Neuronal stem cell (in vitro differentiated cells): ENCODE results near the gene IL15RA.

ENCODE experiments used
- DNase-seq: peaks from one replicate; pipeline ENCODE4 v3.0.0-alpha.2; 2013; ENCODE audit warnings: low spot score
- H2AFZ ChIP-seq: one replicate; pipeline ENCODE4 v1.6.1; 2013; ENCODE audit warnings: mild to moderate bottlenecking, low read length, inconsistent platforms
- H2AK5ac ChIP-seq: 2 replicates; pipeline ENCODE4 v1.6.1; 2013; ENCODE audit warnings: low read depth, mild to moderate bottlenecking, inconsistent platforms, low read length, moderate library complexity, mixed read lengths
- H2BK120ac ChIP-seq: 2 replicates; pipeline ENCODE4 v1.6.1; 2013; ENCODE audit warnings: low read depth, mild to moderate bottlenecking, inconsistent platforms, low read length, moderate library complexity, mixed read lengths
- H2BK12ac ChIP-seq: one replicate; pipeline ENCODE4 v1.6.1; 2013; ENCODE audit warnings: low read length, inconsistent platforms
- H2BK15ac ChIP-seq: 2 replicates; pipeline ENCODE4 v1.6.1; 2013; ENCODE audit warnings: mild to moderate bottlenecking, low read length, inconsistent platforms, mixed read lengths
- H2BK5ac ChIP-seq: one replicate; pipeline ENCODE4 v1.6.1; 2013; ENCODE audit warnings: inconsistent platforms, mild to moderate bottlenecking, low read length, moderate library complexity
- H3K14ac ChIP-seq: one replicate; pipeline ENCODE4 v1.6.1; 2013; ENCODE audit warnings: low read length, inconsistent platforms
- H3K18ac ChIP-seq: 2 replicates; pipeline ENCODE4 v1.6.1; 2013; ENCODE audit warnings: low read length, inconsistent platforms
- H3K23ac ChIP-seq: 2 replicates; pipeline ENCODE4 v1.6.1; 2013; ENCODE audit warnings: low read depth, mild to moderate bottlenecking, mixed read lengths, low read length, inconsistent platforms; ENCODE audit not compliant: poor library complexity
- H3K27ac ChIP-seq: replicated peaks from 3 replicates; pipeline ENCODE4 v1.5.1; 2013; ENCODE audit warnings: low read length, inconsistent platforms
- H3K27me3 ChIP-seq, 3 experiments: 2 replicates each; pipeline ENCODE4 v1.6.1; 2013; ENCODE audit warnings: low read length in 3 of 3, mild to moderate bottlenecking in 2 of 3, inconsistent platforms in 1 of 3, low read depth in 1 of 3, mixed read lengths in 1 of 3, moderate library complexity in 1 of 3; ENCODE audit not compliant: control insufficient read depth in 3 of 3, insufficient read depth in 3 of 3
- H3K36me3 ChIP-seq, 2 donors: replicated peaks in 1 of 2; 2 replicates each; pipeline ENCODE4 v1.6.1; 2013; ENCODE audit warnings: low read length in 2 of 2; ENCODE audit not compliant: control insufficient read depth in 2 of 2, insufficient read depth in 2 of 2
- H3K4ac ChIP-seq: 2 replicates; pipeline ENCODE4 v1.6.1; 2013; ENCODE audit warnings: inconsistent platforms, mild to moderate bottlenecking, low read length, moderate library complexity
- H3K4me1 ChIP-seq, 2 donors: 1 replicate in 1 of 2; 2 replicates in 1 of 2; pipeline ENCODE4 v1.6.1; 2013; ENCODE audit warnings: low read length in 2 of 2, low read depth in 1 of 2; ENCODE audit not compliant: control insufficient read depth in 2 of 2, insufficient read depth in 1 of 2
- H3K4me2 ChIP-seq: one replicate; pipeline ENCODE4 v1.6.1; 2013; ENCODE audit warnings: mild to moderate bottlenecking, low read length, inconsistent platforms; ENCODE audit not compliant: insufficient read depth, poor library complexity, severe bottlenecking
- H3K4me3 ChIP-seq, 2 donors: 2 replicates each; pipeline ENCODE4 v1.5.1; 2013; ENCODE audit warnings: low read length in 2 of 2, mild to moderate bottlenecking in 2 of 2, inconsistent platforms in 1 of 2, moderate library complexity in 1 of 2
- H3K79me1 ChIP-seq: one replicate; pipeline ENCODE4 v1.6.1; 2013; ENCODE audit warnings: low read depth, mild to moderate bottlenecking, inconsistent platforms, low read length, moderate library complexity
- H3K9ac ChIP-seq: one replicate; pipeline ENCODE4 v1.6.1; 2013; ENCODE audit warnings: mild to moderate bottlenecking, low read depth, low read length, inconsistent platforms; ENCODE audit not compliant: poor library complexity
- H3K9me3 ChIP-seq, 2 donors: replicated peaks in 1 of 2; 2 replicates each; pipeline versions ENCODE3 to v1.6.1; 2013; ENCODE audit warnings: low read length in 2 of 2, mild to moderate bottlenecking in 2 of 2, inconsistent platforms in 1 of 2, low read depth in 1 of 2, mixed read lengths in 1 of 2, moderate library complexity in 1 of 2; ENCODE audit not compliant: control insufficient read depth in 2 of 2, insufficient read depth in 1 of 2
- H4K8ac ChIP-seq: one replicate; pipeline ENCODE4 v1.6.1; 2013; ENCODE audit warnings: low read depth, mild to moderate bottlenecking, inconsistent platforms, low read length, moderate library complexity
- H4K91ac ChIP-seq: one replicate; pipeline ENCODE4 v1.6.1; 2013; ENCODE audit warnings: low read length, low read depth, mild to moderate bottlenecking, inconsistent platforms; ENCODE audit not compliant: poor library complexity
- WGBS, 2 donors: extraction: QIAGEN DNeasy Blood & Tissue Kit; methylation state at CpG; one replicate each; pipeline ENCODE4 v1.1.7; 2013; ENCODE audit warnings: missing lambda C conversion rate in 2 of 2, mixed read lengths in 1 of 2; ENCODE audit not compliant: insufficient read length in 2 of 2, insufficient replicate concordance in 1 of 2; ENCODE audit errors: extremely low coverage in 2 of 2; 5-methylcytosine and 5-hydroxymethylcytosine counted together

Gene IL15RA

DNA sequence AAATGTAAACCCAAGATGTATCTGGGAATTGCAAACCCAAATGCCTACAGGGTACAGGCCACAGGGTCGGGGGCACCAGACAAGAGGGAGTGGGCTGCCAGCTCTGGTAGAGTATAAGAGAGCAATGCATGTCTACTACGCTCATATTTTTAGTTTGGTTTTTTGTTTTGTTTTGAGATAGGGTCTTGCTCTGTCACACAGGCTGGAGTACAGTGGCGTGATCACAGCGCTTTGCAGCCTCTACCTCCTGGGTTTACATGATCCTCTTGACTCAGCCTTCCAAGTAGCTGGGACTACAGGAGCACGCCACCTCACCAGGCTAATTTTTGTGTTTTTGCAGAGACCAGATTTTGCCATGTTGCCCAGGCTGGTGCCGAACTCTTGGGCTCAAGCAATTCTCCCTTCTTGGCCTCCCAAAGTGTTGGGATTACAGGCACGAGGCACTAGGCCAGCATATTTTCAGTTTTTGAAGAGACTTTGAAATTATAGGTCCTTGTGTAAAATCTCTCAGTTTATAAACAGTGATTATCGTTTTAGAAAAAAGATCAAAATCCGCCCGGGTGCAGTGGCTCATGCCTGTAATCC, 11.1 kb upstream of the IL15RA start:
- H3K4ac ChIP-seq = no peak overlapping the region
- H2AFZ ChIP-seq = no peak overlapping the region
- no peak overlapping the region for H2BK5ac ChIP-seq
- no peak overlapping the region for H2BK120ac ChIP-seq
- no peak overlapping the region for H3K18ac ChIP-seq
- no peaks in the 10 kb centered on the region for H3K36me3 ChIP-seq
- H3K4me1 ChIP-seq = no peaks in the 10 kb centered on the region
- H3K4me2 ChIP-seq = no peak overlapping the region
- no peak overlapping the region for H3K23ac ChIP-seq
- no peak overlapping the region for H3K14ac ChIP-seq
- DNase-seq = no peak
- H3K27me3 ChIP-seq = peaks cover 0 to 21% (median 2%) of the 10 kb centered on the region in 3 experiments
- H2BK15ac ChIP-seq = no peak overlapping the region
- H4K8ac ChIP-seq = no peak overlapping the region
- H3K27ac ChIP-seq = no peak overlapping the region
- no peak overlapping the region for H3K4me3 ChIP-seq
- H3K79me1 ChIP-seq = no peaks in the 10 kb centered on the region
- peaks cover 0 to 2% of the 10 kb centered on the region in 2 donors for H3K9me3 ChIP-seq
- H4K91ac ChIP-seq = no peak overlapping the region
- no peak overlapping the region for H3K9ac ChIP-seq
- H2BK12ac ChIP-seq = no peak overlapping the region
- WGBS, 2 donors = no CpG with 5 or more reads among the region's 10 CpGs
- H2AK5ac ChIP-seq = no peak overlapping the region

DNA sequence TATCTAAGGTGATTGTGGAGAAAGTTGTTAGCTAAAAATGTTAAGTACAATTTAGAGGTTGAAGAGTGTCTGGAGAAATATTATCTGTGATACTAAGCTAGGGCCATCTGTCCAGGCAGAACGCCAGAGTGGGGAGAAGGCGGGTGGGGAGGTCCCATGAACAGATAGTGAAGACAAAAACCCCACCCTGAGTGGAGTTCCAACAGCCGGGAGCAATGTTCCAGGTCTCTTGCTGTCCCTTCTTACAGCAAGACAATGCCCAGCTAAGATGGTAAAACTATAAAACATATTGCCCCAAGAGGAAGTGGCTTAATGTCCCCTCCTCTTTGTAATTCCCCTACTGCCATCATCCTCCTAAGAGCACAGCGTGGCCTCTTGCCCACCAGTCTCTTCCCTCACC, 10.4 kb upstream of the IL15RA start:
- Histone ChIP-seq H3K4ac (no peak overlapping the region), H3K9ac (no peak overlapping the region), H3K36me3 (no peaks in the 10 kb centered on the region), H2BK15ac (no peak overlapping the region), H3K27ac (no peak overlapping the region), H2BK120ac (no peak overlapping the region), H3K4me2 (no peak overlapping the region), H3K18ac (no peak overlapping the region), H4K91ac (no peak overlapping the region), H3K9me3 (peaks cover 0 to 2% of the 10 kb centered on the region in 2 donors), H3K4me1 (no peaks in the 10 kb centered on the region), H2BK5ac (no peak overlapping the region), H3K14ac (no peak overlapping the region), H3K4me3 (no peak overlapping the region), H2BK12ac (no peak overlapping the region), H3K23ac (no peak overlapping the region), H4K8ac (no peak overlapping the region), H3K27me3 (peaks cover 0 to 26% (median 2%) of the 10 kb centered on the region in 3 experiments), H3K79me1 (no peaks in the 10 kb centered on the region), H2AK5ac (no peak overlapping the region), H2AFZ (no peak overlapping the region)
- no peak for DNase-seq
- no CpG with 5 or more reads among the region's 4 CpGs for WGBS, 2 donors

GRCh38 chr10:5985029-5985428, 7.7 kb upstream of the IL15RA start:
- Histone ChIP-seq H4K91ac (no peak overlapping the region), H3K27me3 (peaks cover 0 to 44% (median 6%) of the 10 kb centered on the region in 3 experiments), H3K18ac (no peak overlapping the region), H3K4me1 (no peaks in the 10 kb centered on the region), H3K9ac (no peak overlapping the region), H2AK5ac (no peak overlapping the region), H2AFZ (no peak overlapping the region), H3K9me3 (no peaks in the 10 kb centered on the region), H2BK12ac (no peak overlapping the region), H3K27ac (no peak overlapping the region), H3K23ac (no peak overlapping the region), H2BK120ac (no peak overlapping the region), H4K8ac (no peak overlapping the region), H3K4me3 (no peak overlapping the region), H3K79me1 (no peaks in the 10 kb centered on the region), H2BK15ac (no peak overlapping the region), H3K14ac (no peak overlapping the region), H3K4me2 (no peak overlapping the region), H3K36me3 (no peaks in the 10 kb centered on the region), H3K4ac (no peak overlapping the region), H2BK5ac (no peak overlapping the region)
- WGBS, 2 donors = no CpG with 5 or more reads among the region's 5 CpGs
- DNase-seq = no peak

DNA sequence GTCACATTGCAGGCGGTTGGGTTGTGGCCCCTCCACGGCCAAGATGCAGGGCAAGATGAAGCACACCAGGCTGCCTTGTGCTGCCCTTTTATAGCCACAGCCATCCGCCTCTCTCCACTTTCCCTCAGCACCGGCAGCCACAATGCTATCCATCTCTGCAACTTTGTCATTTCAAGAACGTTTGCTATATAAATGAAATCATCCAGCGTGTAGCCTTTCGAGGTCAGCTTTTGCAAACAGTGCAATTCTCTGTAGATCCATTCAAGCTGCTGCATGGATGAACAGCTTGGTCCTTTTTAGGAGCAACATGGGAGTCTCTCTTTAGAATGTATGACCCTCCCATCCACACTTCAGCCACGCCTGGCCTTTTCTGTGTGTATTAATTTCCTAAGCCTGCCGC, 6.4 kb upstream of the IL15RA start:
- Histone ChIP-seq H3K23ac (no peak overlapping the region), H3K79me1 (no peaks in the 10 kb centered on the region), H3K4me2 (no peak overlapping the region), H4K91ac (no peak overlapping the region), H2BK5ac (no peak overlapping the region), H3K27ac (no peak overlapping the region), H3K9me3 (no peaks in the 10 kb centered on the region), H3K36me3 (no peaks in the 10 kb centered on the region), H2AFZ (no peak overlapping the region), H3K4me1 (no peaks in the 10 kb centered on the region), H3K9ac (no peak overlapping the region), H3K27me3 (peaks cover 0 to 56% (median 6%) of the 10 kb centered on the region in 3 experiments), H3K18ac (no peak overlapping the region), H3K4ac (no peak overlapping the region), H4K8ac (peak overlapping the region; percentile 55), H2AK5ac (no peak overlapping the region), H3K4me3 (no peak overlapping the region), H2BK120ac (no peak overlapping the region), H2BK12ac (no peak overlapping the region), H2BK15ac (no peak overlapping the region), H3K14ac (no peak overlapping the region)
- WGBS, 2 donors = no CpG with 5 or more reads among the region's 9 CpGs
- no peak for DNase-seq
